ENCODE measurements around the gene PKD1. TPM values are rescaled to one million over a fixed set of nuclear protein-coding genes. Genes with fewer than 3 reads are reported as not detected.

The PKD1 gene
- polyA plus RNA-seq, 3 donors = 96.5 to 119 (median 115) TPM

DNA sequence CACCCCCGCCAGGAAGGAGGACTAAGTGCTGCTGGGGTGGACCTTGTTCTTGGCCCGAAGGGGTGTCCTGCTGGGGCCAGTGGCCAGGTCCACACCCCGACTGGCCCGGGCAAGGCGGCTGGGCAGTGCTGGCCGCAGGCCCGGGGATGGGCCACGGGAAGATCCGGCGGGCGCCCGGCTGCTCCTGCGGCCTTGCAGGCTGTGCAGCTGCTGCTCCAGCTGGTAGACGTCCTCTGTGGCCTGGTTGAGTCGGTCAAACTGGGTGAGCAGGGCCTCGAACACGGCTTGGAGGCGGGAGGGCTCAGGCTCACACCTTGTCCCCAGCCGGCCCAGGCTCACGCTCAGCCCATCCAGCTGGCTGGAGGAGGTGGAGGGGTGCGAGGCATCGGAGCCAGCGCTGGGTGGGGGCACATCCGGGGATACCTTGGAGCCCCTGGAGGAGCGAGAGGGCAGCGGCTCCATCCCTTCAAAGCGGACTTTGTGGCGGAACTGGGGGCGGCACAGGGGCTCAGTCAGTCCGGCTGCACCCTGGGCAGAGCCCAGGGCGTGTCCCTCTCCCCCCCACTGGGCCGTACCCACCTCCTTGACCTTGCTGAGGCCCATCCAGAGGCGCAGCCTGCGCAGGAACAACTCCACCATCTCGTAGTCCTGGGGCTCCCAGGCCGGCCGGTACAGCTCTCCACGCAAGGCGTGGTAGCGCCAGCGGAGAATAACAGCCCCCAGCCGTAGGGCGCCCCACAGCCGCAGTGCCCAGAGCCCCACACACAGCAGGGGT is 45.8 kb downstream of the PKD1 start:
- DNase-seq = no peak

DNA sequence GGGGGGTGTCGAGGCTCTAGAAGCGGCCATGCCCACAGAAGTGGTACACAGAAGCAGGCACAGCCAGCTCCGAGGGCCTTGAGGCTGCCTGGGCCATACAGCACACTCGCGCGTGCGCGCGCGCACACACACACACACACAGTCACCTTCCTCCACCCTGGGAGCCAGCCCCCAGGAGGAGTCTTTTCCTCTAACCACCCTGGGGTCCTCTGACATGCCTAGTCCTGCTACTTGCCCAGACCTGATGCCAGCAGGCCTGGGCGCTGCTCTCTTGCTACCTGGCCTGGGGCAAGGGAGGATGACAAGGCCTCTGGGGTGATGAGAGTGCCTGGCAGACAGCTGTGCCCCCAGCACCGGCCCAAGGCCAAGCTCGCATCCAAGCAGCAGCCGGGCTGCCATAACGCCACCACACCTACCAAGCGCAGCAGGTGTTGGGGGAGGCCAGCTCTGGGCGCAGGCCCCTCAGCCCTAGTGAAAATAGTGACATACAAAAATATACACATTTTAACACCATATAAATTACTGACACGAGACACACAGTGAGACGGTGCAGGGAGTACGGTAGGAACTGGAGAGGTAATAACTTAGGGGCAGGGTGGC is 46.8 kb downstream of the PKD1 start:
- DNase-seq = no peak

DNA sequence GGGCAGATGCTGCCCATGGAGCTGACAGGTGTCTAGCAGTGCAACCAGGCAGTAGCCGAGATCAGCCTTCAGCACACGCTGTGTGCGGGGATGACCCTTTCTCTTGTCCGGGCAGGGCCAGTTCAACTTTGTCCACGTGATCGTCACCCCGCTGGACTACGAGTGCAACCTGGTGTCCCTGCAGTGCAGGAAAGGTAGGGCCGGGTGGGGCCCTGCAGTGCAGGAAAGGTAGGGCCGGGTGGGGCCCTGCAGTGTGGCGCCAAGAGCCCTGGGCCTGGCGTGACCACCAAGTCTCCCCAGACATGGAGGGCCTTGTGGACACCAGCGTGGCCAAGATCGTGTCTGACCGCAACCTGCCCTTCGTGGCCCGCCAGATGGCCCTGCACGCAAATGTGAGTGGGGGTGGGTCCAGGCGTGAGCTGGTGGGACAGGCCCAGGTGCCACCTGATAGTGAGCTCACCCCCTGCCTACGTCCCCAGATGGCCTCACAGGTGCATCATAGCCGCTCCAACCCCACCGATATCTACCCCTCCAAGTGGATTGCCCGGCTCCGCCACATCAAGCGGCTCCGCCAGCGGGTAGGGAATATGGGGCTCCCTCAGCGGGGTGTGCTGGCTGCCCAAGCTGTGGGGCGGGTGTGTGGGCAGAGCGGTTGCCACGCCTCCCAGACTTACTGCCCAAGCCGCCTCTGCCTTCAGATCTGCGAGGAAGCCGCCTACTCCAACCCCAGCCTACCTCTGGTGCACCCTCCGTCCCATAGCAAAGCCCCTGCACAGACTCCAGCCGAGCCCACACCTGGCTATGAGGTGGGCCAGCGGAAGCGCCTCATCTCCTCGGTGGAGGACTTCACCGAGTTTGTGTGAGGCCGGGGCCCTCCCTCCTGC is 47.7 kb downstream of the PKD1 start:
- no peak for DNase-seq

DNA sequence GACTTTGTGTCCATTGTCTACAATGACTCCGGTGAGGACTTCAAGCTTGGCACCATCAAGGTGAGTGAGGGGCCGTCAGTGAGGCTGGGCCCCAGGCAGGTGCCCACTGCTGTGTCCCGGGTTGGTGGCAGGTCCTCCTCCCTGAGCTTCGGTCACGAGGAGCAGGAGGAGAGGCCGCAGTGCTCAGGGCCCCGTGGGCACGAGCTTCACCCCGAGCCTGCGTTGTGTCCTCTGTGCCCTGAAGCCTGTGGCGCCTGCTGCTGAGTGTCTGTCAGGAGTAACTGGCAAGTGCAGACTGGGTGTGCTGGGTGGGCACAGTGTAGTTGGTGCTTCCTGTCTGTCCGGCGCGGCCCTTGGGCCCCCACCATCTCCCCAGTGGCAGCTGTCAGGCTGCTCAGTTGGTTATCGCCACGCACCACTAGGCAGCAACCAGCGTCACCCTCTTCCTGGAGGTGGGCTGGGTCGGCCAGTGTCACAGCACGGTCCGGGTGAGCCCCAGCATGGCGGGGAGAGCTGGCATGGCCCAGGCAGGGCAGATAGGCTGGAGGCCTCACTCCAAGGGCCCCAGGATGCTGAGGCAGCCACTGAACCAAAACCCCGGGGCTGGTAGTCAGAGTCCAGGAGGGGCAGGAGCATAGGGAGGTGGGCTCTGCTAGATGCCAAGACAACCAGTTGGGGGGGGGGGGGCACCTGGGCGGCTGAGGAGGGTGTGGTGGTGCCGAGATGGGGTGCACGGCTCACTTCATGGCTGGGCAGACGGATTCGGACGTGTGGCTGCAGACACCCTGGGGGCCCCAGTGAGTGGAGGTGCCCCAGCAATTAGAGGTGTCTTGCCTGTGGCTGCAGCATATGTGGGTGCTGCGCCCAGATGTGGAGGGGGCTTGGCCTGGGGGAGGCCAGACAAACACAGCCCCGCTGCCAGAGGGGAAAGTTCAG is 48.6 kb downstream of the PKD1 start:
- no peak for DNase-seq

DNA sequence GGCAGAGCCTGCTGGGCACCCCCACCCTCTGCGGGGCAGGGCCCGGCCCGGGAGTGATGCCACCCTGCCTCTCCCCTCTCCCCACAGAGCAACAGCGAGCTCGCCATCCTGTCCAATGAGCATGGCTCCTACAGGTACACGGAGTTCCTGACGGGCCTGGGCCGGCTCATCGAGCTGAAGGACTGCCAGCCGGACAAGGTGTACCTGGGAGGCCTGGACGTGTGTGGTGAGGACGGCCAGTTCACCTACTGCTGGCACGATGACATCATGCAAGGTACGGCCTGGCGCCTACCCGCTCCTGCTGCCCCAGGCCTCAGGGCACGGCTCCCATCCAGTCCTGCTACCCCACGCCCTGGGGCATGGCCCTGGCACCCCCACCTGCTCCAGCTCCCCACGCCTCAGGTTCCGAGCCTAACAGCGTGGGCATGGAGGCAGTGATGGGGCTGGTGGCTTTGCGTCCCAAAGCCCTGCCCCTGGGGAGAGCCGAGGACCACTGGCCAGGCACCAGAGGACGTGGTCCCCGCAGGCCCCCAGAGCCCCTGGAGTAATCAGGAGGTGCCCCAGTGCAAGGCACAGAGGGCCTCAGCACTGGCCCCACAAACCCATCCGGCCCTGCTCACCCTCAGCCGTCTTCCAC is 49.5 kb downstream of the PKD1 start:
- DNase-seq = no peak

DNA sequence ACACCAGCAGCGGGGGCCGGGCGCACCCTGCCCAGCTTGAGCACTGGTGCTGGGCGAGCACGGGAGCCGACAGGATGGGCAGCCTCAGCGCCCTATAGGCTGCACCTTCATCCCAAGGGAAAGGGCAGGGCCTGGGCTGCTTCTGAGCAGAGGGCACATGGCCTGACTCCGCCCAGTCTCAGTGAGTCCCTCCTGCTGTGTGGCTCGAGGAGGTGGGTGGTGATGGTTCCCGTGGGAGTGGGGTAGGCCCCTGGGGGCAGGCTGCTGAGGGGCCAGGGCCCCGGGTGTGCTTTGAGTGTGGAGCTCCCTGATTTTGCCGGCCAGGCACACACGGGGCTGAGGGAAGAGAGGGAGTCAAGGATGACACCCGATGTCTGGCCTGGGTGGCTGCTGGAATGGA is 50.0 kb downstream of the PKD1 start:
- DNase-seq = no peak

DNA sequence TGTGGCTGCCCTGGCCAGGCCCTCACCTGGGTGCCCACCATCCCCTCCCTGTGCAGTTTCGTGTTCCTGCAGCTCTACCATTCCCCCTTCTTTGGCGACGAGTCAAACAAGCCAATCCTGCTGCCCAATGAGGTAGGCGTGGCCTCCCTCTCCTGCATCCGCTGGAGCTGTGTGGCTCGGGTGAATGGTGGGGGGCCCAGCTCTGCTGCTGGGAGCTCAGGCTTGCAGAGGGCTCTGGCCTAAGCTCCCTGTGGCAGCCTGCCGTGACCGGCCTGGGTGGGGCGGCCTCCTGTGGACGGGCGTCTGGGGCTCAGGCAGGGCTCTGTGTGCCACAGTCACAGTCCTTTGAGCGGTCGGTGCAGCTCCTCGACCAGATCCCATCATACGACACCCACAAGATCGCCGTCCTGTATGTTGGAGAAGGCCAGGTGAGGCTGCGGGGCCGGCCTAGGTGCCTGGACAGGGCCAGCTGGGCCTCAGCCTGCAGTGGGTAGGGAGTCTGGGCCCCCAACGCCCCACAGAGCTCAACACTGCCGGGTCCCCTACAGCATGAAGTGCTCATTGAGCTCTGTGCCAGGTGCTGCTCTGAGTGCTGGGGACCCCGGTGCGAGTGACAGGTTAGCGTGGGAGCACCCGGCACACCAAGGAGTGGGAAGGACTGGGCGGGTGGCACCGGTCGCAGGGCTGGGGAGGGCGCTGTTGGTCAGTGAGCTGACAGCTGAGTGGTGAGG is 50.6 kb downstream of the PKD1 start:
- DNase-seq = no peak

DNA sequence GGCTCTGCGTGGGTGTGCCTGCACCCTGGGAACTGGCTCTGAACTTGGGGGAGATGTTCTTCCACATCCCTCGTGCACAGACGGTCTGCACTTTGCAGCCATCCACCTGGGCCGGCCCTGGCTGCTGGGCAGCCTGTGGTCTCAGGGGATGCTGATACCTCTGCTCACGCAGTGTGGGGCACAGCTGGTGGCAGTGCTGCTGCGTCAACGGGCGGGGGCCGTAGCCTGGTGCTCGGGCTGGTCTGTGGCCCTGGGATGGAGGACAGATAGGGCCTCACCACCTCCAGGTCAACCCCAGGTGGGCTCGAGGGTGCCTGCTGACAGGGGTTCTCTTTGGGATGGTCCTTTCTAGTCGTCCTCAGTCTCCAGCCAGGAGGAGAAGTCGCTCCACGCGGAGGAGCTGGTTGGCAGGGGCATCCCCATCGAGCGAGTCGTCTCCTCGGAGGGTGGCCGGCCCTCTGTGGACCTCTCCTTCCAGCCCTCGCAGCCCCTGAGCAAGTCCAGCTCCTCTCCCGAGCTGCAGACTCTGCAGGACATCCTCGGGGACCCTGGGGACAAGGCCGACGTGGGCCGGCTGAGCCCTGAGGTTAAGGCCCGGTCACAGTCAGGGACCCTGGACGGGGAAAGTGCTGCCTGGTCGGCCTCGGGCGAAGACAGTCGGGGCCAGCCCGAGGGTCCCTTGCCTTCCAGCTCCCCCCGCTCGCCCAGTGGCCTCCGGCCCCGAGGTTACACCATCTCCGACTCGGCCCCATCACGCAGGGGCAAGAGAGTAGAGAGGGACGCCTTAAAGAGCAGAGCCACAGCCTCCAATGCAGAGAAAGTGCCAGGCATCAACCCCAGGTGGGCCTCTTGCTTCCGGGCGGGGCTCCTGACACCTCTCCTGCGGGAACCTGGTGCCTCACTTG is 51.6 kb downstream of the PKD1 start:
- no peak for DNase-seq

DNA sequence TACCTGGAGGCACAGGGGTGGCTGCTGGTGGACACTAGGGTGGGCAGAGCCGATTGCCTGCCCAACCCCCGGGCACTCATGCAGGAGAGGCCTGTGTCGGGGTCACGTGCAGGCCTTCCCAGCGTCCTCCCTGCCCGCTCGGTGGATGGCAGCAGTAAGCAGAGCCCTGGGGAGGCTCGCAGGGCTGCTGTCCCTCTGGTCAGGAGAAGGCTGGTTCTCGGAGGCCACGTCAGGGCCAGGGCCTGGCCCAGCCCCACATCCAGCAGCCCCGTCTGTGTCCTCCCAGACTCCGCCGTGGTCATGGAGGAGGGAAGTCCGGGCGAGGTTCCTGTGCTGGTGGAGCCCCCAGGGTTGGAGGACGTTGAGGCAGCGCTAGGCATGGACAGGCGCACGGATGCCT is 52.3 kb downstream of the PKD1 start:
- no peak for DNase-seq

DNA sequence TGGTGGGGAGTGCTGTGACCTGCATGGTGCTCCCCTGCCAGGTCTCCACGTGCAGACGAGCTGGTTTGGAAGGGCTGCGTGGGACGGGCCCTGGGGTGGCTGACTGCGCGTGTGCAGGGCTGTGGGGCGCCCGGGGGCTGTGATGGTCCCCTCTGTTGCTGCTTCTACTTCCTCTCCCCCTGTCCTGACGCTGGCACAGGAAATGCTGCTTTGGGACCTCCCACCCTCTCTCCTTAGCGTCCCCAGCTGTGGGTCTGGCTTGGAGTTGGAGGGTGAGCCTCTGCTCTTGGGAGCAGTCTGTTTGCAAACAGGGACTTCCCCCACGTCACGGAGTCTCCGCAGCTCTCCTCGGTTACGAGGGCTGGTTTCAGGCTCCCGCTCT is 52.7 kb downstream of the PKD1 start:
- peak; percentile 80 for DNase-seq

DNA sequence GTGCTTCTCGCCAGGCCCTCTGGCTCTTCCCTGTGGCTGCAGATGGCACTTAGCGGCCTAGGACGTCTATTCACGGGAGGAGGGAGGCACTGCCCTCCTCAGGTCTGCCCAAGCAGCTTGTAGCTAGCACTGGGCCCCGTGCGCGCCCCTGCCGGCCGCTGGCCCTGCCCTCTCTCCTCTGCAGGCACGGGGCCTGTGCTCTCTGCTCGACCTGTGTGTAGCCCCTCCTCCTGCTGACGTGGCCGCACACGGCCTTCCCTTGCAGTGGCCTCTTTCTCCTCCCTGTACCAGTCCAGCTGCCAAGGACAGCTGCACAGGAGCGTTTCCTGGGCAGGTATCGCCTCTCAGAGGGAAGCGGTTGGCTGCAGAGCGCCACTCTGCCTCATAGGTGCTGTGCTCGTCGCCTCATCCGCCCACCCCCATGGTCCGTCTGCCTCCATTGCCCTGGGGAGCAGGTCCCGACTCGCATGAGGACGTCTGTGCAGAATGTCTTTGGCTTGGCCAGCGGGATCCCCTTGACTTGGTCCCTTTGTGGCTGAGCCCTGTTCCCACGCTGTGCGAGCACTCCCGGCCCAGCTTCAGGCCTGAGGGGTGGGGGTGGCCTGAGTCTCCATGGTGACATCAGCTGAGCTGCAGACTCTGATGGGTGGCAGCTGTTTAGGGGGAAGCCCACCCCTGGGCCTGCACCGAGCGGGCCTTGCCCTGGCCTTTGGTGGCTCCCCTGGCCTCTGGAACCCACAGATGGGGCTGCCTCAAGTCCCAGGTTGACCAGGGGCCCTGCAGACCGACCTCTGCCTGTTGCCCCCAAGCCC is 53.3 kb downstream of the PKD1 start:
- peak; percentile 77 for DNase-seq

DNA sequence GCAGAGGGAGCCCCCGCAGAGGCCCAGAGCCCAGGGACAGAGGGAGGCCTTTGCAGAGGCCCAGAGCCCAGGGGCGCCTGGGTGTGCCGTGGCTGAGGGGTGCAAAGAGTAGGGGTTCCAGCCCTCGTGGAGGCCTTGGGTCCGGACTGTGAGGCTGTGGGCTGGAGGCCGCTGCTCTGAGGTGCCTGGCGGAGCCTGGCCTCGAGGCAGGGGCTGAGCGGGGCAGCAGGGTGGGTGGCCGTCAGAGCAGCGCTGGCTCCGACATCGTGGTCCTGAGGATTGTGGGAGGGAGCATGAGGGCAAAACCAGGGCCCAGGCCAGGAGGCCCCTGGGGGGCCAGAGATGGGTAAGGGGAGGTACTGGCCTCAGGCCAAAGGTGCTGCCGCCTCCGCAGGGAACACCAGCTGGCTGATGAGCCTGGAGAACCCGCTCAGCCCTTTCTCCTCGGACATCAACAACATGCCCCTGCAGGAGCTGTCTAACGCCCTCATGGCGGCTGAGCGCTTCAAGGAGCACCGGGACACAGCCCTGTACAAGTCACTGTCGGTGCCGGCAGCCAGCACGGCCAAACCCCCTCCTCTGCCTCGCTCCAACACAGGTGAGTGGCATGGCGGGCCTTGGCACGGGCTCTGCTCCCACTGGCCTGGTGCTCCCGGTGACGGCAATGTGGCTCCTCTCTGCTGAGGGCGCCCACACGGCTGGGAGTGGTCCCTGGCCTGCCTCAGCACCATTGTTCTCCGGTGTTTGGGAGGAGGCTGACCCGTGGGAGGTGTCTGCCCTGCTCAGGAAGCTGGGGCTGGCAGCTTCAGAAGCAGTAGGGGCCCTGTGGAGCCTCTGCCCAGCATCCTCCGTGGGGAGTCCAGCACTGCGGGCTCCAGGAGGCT is 54.3 kb downstream of the PKD1 start:
- DNase-seq = no peak

DNA sequence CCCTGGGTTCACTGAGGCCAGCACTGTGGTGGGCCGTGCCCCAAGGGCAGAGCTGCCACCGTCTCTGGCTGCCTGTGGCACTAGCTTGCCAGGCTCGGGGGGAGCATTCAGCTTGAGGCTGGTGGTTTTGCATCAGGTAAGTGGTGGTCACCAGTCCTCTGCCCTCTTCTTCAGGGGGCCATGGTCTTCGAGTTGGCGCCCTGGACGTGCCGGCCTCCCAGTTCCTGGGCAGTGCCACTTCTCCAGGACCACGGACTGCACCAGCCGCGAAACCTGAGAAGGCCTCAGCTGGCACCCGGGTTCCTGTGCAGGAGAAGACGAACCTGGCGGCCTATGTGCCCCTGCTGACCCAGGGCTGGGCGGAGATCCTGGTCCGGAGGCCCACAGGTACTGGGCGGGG is 55.7 kb downstream of the PKD1 start:
- no peak for DNase-seq

DNA sequence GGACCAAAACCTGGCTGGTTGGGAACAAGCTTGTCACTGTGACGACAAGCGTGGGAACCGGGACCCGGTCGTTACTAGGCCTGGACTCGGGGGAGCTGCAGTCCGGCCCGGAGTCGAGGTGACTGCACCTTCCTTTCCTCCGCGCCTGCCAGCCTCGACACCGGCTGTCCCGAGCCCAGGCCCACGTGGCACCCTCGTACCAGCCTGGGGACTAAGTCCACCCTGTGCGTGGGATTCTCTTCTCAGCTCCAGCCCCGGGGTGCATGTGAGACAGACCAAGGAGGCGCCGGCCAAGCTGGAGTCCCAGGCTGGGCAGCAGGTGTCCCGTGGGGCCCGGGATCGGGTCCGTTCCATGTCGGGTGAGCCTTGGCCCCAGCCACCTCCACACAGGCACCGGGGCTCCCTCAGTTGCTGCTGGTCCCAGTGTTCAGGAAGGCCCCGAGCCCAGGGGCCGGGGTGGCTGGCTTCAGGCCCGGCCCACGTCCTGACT is 56.3 kb downstream of the PKD1 start:
- no peak for DNase-seq

DNA sequence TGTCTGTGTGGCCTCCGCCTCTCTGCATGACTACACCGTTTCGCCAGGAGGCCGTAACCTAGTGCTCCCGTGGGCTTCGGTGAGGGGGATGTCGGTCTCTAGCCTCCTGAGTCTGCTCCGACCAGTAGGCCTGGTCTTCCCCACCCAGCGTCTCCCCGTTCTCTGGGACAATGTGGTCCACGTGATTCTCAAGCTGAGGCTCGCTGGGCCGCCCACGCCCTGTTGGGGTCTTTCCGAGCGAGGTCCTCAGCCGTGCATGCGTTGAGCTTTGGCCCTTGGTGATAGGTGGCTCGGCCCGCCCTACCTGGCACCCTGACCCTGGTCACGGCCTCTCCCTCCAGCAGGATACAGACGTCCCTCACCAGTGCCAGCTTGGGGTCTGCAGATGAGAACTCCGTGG is 57.0 kb downstream of the PKD1 start:
- no peak for DNase-seq

DNA sequence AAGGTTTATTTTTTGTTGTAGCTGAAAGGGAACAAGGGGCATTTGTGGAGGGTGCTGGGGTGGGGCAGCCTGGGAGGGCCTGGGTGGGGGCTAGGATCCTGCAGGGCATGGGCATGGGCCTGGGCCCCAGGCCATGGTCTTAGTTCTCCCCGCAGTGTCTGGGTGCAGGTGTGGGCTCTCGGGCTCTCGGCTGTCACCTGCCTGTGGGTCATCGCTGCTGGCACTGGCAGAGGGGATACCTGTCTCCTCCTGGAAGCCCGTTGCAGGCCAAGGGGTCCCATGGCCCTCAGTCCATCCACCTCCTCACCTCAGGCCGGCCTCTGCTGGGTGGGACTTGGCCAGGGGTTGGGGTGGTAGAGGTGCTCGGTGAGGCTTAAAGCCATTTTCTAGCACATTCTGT is 57.6 kb downstream of the PKD1 start:
- DNase-seq = no peak

DNA sequence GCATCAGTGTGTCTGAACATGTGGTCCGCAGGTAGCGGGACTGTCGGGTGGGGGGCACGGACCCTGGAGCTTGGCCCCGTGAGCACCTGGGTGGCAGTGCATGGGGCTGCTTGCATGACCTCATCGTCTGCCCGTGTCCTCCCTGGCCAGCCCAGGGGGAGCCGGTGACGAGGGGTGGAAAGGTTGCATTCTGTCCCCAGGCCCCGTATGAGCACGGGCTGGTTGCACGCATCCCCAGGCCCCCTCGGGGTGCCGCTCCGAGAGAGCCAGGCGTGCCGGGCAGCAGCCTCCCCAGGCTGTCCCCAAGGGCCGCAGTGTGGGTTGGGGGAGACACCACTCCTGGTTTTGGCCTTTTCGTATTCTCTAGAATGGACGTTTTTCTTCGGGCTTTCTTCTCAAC is 58.0 kb downstream of the PKD1 start:
- no peak for DNase-seq

All from renal pelvis (tissue), 4 donors.